Stimulated activated CD4-positive, alpha-beta T cell treated with anti-CD3 and anti-CD28 coated beads, Interleukin-1b, Interleukin-23, amount 100 ng/mL, for 24 hours (primary cell): ENCODE measurements around the gene INPP5A.
"Not testable (repeated sequence)": the region's sequence is repeated elsewhere in the genome, so short reads cannot be mapped to it uniquely, and the experiment has no call there.

Source experiments
- DNase-seq, 4 experiments: peaks; one replicate each; pipeline ENCODE4 v3.0.0-alpha.2; 2020; ENCODE audit warnings: low read depth in 4 of 4, low spot score in 1 of 4

INPP5A gene

GRCh38 chr10:132671228-132672154, 133.9 kb downstream of the INPP5A start:
- DNase-seq = no peak

- DNase-seq = not testable (repeated sequence)
Observed at GRCh38 chr10:132673746-132674145, 136.2 kb downstream of the INPP5A start.

- no peak for DNase-seq
Observed at GRCh38 chr10:132674311-132674710, 136.7 kb downstream of the INPP5A start.

DNA sequence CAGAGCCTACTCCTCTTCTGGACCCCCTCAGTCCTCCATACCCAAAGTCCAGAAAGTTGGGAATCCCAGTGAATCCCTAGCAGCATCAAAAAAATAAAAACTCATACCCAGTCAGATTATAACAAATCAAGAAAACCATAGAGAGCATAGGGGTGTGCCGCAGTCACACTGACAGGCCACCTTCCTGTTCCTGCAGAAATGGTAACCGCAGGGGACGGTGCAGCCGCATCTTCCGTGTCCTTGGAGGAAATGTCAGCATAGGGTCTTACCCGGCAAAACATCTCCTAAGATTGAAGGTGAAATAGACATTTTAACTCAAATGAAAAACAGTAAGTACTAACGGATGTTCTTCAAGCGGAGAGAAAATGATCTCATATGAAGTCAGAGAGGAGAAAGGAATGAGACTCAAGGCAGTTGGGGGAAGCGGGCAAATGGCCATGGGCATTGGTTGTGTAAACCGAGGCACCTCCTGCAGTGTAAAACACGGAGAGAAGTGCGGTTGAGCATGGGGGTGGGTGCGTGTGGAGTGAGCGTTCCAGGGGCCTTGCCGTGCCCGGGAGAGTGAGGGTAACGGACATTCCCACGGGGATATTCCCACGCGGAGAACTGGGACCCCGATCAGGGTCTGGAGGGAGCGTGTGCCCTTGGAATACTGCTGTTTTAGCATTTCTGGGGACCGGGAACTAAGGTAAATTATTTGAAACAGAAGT, 137.6 kb downstream of the INPP5A start:
- DNase-seq = no peak

GRCh38 chr10:132676193-132676891, 138.8 kb downstream of the INPP5A start:
- DNase-seq = no peak

- DNase-seq = no peak
Observed at GRCh38 chr10:132677096-132677472, 139.5 kb downstream of the INPP5A start.

- DNase-seq = no peak
Observed at GRCh38 chr10:132677473-132678227, 140.1 kb downstream of the INPP5A start.

- DNase-seq = no peak
Observed at GRCh38 chr10:132678436-132679216, 141.0 kb downstream of the INPP5A start.

GRCh38 chr10:132679217-132679595, 141.6 kb downstream of the INPP5A start:
- DNase-seq = no peak

DNA sequence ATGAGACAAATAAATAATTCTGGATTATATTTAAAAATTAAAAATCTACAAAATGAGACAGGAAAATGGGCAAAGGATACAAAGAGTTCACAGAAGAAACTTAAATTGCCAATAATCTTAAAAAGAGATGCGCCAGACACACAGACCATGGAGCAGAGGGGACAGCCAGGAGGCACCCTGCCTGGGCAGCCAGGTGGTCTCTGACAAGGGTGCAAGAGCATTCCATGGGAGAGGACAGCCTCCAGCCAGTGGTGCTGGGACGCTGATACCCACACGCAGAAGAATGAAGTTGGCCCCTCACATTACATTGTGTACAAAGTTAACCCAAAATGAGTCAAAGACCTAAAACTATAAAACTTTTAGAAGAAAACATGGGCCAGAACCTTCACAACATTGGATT, 142.1 kb downstream of the INPP5A start:
- no peak for DNase-seq

- DNase-seq = not testable (repeated sequence)
Observed at GRCh38 chr10:132680741-132681140, 143.2 kb downstream of the INPP5A start.

DNA sequence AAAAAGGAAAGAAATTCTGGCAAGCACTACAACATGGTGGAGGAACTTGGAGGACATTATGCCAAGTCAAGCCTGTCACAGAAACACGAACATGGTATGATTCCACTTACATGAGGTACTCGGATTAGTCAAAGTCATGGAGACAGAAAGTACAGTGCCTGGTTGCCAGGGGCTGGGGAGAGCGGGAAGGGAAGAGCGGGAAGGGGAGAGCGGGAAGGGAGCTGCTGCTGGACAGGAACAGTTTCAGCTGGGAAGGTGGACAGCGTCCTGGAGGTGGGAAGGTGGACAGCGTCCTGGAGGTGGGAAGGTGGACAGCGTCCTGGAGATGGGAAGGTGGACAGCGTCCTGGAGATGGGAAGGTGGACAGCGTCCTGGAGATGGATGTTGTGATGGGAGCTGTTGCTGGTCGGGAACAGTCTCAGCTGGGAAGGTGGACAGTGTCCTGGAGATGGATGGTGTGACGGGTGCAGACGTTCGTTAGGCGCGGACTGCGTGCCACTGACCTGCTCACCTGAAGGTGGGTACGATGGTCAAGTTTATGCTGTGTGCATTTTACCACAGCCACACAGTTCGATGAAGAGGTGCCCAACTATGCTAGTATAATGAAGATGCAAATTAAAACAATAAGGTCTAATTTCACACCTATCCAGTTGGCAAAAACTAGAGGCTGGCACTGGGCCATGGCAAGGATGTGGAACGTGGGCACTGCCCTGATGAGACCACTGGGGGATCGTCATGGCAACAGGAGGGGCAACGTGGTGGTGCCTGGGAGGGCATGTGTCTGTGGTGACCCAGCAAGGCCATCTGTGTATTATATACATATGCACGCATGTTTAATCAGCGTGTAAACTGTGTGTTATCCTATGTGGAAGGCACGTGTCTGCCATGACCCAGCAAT, 144.5 kb downstream of the INPP5A start:
- DNase-seq = no peak

GRCh38 chr10:132684164-132684891, 146.7 kb downstream of the INPP5A start:
- DNase-seq = peak in 1 of 4 experiments; percentile 13

DNA sequence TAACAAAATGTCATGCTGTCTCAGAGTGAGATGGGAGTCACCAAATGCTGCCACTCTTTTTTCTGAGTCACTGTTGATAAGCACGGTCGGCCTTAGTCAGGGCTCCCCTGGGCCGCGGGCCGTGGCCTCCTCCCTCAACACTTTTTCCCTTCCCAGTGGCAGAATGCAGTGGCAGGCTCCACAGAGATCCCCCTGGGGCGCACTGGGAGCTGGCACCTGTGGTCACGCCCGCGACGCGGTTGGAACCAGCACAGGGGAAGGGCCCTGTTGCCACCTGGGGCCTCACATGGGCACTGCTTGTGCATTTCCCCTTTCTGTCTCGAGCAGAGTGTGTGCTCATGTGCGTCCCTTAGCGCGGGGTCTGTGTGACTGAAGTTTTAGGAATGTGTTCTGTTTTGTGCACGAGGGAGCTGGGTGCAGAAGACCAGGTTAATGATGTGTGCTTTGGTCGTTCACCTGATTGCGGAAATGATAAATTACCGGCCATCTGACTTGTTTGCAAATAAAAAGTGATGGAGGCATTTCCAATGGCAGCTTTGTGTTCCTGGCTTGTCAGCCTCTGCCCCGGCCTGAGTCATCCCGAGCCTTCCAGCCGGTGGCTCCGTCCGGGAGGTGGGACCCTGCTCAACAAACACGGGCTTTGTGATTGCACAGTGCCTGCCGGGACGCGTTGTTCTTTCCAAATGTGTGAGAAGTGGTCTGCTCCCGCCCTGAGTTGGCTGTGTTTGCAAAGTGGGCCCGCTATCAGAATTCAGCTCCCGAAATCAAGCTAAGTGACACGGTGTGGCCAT, 147.7 kb downstream of the INPP5A start:
- DNase-seq = no peak

DNA sequence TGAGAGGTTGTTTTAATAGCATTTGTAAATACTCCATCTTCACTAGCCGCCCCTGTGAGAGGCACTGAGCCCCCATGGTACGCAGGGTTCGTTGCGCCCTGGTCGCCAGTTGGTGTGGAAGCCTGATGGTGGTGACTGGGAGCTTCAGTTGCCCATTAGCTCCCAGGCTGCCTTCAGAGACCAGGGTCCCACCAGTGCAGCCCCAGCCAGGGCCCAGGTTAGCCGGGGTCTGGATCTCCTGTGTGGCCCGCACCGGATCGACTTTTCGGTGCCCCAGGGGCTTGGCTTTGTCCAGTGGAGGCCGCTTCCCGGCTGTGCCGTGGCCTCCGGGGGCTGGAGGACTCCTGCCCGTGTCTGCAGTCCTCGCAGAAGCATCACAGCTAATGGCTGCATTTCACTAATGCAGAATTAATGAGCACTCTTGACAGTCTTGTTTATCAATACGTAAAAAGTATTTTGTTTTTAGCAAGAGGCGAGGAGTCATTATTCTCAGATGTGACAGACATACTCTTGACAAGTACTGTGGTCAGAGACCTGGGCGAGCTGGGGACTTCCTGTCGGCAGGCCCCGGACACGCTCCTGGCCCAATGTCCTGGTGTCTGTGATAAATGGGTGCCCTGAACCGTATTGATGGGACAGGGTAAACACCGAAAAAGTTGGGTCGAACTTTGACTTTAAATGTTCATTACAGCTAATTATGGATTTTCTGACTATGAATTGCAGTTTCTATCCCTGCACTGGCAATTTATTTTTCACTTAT, 148.5 kb downstream of the INPP5A start:
- no peak for DNase-seq

- DNase-seq = no peak
Observed at GRCh38 chr10:132687181-132687892, 149.8 kb downstream of the INPP5A start.
